Mesendoderm (in vitro differentiated cells): ENCODE measurements around the gene GRIP1.
A peak's percentile ranks its signal among the peaks of the same experiment; 100 is the strongest.

ENCODE experiments used
- DNase-seq: peaks from one replicate; pipeline ENCODE4 v3.0.0; 2013
- H2AK5ac ChIP-seq: 2 replicates; pipeline ENCODE4 v1.6.1; 2013; ENCODE audit warnings: low read length, inconsistent platforms
- H2BK120ac ChIP-seq: 2 replicates; pipeline ENCODE4 v1.6.1; 2013; ENCODE audit warnings: low read depth, mild to moderate bottlenecking, low read length, moderate library complexity, mixed read lengths
- H2BK15ac ChIP-seq: replicated peaks from 2 replicates; pipeline ENCODE4 v1.6.1; 2013; ENCODE audit warnings: low read depth, mild to moderate bottlenecking, moderate library complexity
- H2BK5ac ChIP-seq: 2 replicates; pipeline ENCODE4 v1.6.1; 2013; ENCODE audit warnings: low read length, inconsistent platforms
- H3K18ac ChIP-seq: 2 replicates; pipeline ENCODE4 v1.6.1; 2013; ENCODE audit warnings: mild to moderate bottlenecking, low read length, mixed read lengths
- H3K23ac ChIP-seq: one replicate; pipeline ENCODE4 v1.6.1; 2013; ENCODE audit warnings: low read length
- H3K27ac ChIP-seq: 2 replicates; pipeline ENCODE4 v1.5.1; 2013; ENCODE audit warnings: low read depth, mild to moderate bottlenecking, inconsistent platforms, low read length, moderate library complexity
- H3K27me3 ChIP-seq: 2 replicates; pipeline ENCODE4 v1.6.1; 2013; ENCODE audit warnings: low read length, control low read depth, mild to moderate bottlenecking, inconsistent platforms; ENCODE audit not compliant: insufficient read depth, poor library complexity
- H3K36me3 ChIP-seq: 2 replicates; pipeline ENCODE4 v1.6.1; 2013; ENCODE audit warnings: low read length, inconsistent platforms; ENCODE audit not compliant: control insufficient read depth, insufficient read depth
- H3K4ac ChIP-seq: one replicate; pipeline ENCODE4 v1.6.1; 2013; ENCODE audit warnings: low read depth, mild to moderate bottlenecking, low read length, moderate library complexity
- H3K4me1 ChIP-seq: 2 replicates; pipeline ENCODE4 v1.6.1; 2013; ENCODE audit warnings: low read depth, low read length, inconsistent platforms; ENCODE audit not compliant: control insufficient read depth
- H3K4me2 ChIP-seq: 2 replicates; pipeline ENCODE4 v1.6.1; 2013; ENCODE audit warnings: low read length
- H3K4me3 ChIP-seq: 2 replicates; pipeline ENCODE4 v1.5.1; 2013; ENCODE audit warnings: mild to moderate bottlenecking, low read length
- H3K56ac ChIP-seq: one replicate; pipeline ENCODE4 v1.6.1; 2013; ENCODE audit warnings: low read length
- H3K79me1 ChIP-seq: 2 replicates; pipeline ENCODE4 v1.6.1; 2013; ENCODE audit warnings: low read length, inconsistent platforms
- H3K79me2 ChIP-seq: 2 replicates; pipeline ENCODE4 v1.6.1; 2013; ENCODE audit warnings: mild to moderate bottlenecking, low read length; ENCODE audit not compliant: control insufficient read depth, insufficient read depth
- H3K9ac ChIP-seq: 2 replicates; pipeline ENCODE4 v1.6.1; 2013; ENCODE audit warnings: low read length, inconsistent platforms
- H4K5ac ChIP-seq: one replicate; pipeline ENCODE4 v1.6.1; 2013; ENCODE audit warnings: low read length
- H4K8ac ChIP-seq: one replicate; pipeline ENCODE4 v1.6.1; 2013; ENCODE audit warnings: low read depth, mild to moderate bottlenecking, control low read depth, low read length, moderate library complexity
- WGBS: extraction: QIAGEN DNeasy Blood & Tissue Kit; methylation state at CpG from one replicate; pipeline ENCODE4 v1.1.7; 2013; ENCODE audit warnings: low lambda C conversion rate, missing lambda C conversion rate; ENCODE audit not compliant: insufficient coverage; ENCODE audit errors: extremely low coverage; 5-methylcytosine and 5-hydroxymethylcytosine counted together

The GRIP1 gene

GRCh38 chr12:66337381-66338010 lies 341.4 kb downstream of the GRIP1 start:
- no peaks in the 10 kb centered on the region for H3K4me1 ChIP-seq
- no peak overlapping the region for H2BK5ac ChIP-seq
- H3K56ac ChIP-seq = no peak overlapping the region
- no CpG with 5 or more reads among the region's 2 CpGs for WGBS
- no peak overlapping the region for H2BK120ac ChIP-seq
- H3K4me2 ChIP-seq = no peak overlapping the region
- H3K18ac ChIP-seq = no peak overlapping the region
- no peak overlapping the region for H3K4me3 ChIP-seq
- H3K36me3 ChIP-seq = peaks cover 3% of the 10 kb centered on the region
- no peak overlapping the region for H3K27ac ChIP-seq
- DNase-seq = no peak
- H4K8ac ChIP-seq = no peak overlapping the region
- no peak overlapping the region for H4K5ac ChIP-seq
- no peaks in the 10 kb centered on the region for H3K79me1 ChIP-seq
- H2BK15ac ChIP-seq = no peak overlapping the region
- no peaks in the 10 kb centered on the region for H3K79me2 ChIP-seq
- H3K23ac ChIP-seq = no peak overlapping the region
- H2AK5ac ChIP-seq = no peak overlapping the region
- H3K4ac ChIP-seq = no peak overlapping the region
- no peak overlapping the region for H3K9ac ChIP-seq
- no peaks in the 10 kb centered on the region for H3K27me3 ChIP-seq

- Histone ChIP-seq H3K18ac (no peak overlapping the region), H4K8ac (no peak overlapping the region), H3K23ac (no peak overlapping the region), H3K79me1 (no peaks in the 10 kb centered on the region), H3K4me3 (no peak overlapping the region), H3K27me3 (no peaks in the 10 kb centered on the region), H4K5ac (no peak overlapping the region), H3K56ac (no peak overlapping the region), H2BK120ac (no peak overlapping the region), H3K4me1 (no peaks in the 10 kb centered on the region), H3K9ac (no peak overlapping the region), H2BK5ac (no peak overlapping the region), H3K4me2 (no peak overlapping the region), H3K27ac (no peak overlapping the region), H3K4ac (no peak overlapping the region), H2BK15ac (no peak overlapping the region), H2AK5ac (no peak overlapping the region), H3K79me2 (no peaks in the 10 kb centered on the region), H3K36me3 (no peaks in the 10 kb centered on the region)
- DNase-seq = no peak
- WGBS = no CpG with 5 or more reads among the region's 2 CpGs
These were observed 343.1 kb downstream of the GRIP1 start for GRCh38 chr12:66335746-66336145.

- Histone ChIP-seq H3K4me1 (no peaks in the 10 kb centered on the region), H3K56ac (no peak overlapping the region), H4K5ac (no peak overlapping the region), H3K4me2 (no peak overlapping the region), H2BK15ac (no peak overlapping the region), H3K4ac (no peak overlapping the region), H2AK5ac (no peak overlapping the region), H3K79me2 (no peaks in the 10 kb centered on the region), H3K18ac (no peak overlapping the region), H3K27ac (no peak overlapping the region), H2BK120ac (no peak overlapping the region), H3K23ac (no peak overlapping the region), H3K4me3 (no peak overlapping the region), H3K36me3 (no peaks in the 10 kb centered on the region), H3K27me3 (no peaks in the 10 kb centered on the region), H2BK5ac (no peak overlapping the region), H4K8ac (no peak overlapping the region), H3K79me1 (no peaks in the 10 kb centered on the region), H3K9ac (no peak overlapping the region)
- WGBS = no CpG with 5 or more reads among the region's 1 CpG
- peak; percentile 69 for DNase-seq
These were observed 347.1 kb downstream of the GRIP1 start for GRCh38 chr12:66331814-66332213.

GRCh38 chr12:66331016-66331415 lies 347.9 kb downstream of the GRIP1 start:
- Histone ChIP-seq H2BK15ac (no peak overlapping the region), H3K36me3 (no peaks in the 10 kb centered on the region), H4K8ac (no peak overlapping the region), H3K27me3 (no peaks in the 10 kb centered on the region), H3K4me3 (no peak overlapping the region), H3K4me2 (no peak overlapping the region), H3K79me1 (no peaks in the 10 kb centered on the region), H3K4ac (no peak overlapping the region), H2BK120ac (no peak overlapping the region), H3K23ac (no peak overlapping the region), H4K5ac (no peak overlapping the region), H3K79me2 (no peaks in the 10 kb centered on the region), H2BK5ac (no peak overlapping the region), H3K9ac (no peak overlapping the region), H3K27ac (no peak overlapping the region), H3K4me1 (no peaks in the 10 kb centered on the region), H3K56ac (no peak overlapping the region), H3K18ac (no peak overlapping the region), H2AK5ac (no peak overlapping the region)
- WGBS = no CpG with 5 or more reads among the region's 13 CpGs
- DNase-seq = no peak

- Histone ChIP-seq H3K4ac (no peak overlapping the region), H3K27ac (no peak overlapping the region), H3K9ac (no peak overlapping the region), H3K18ac (no peak overlapping the region), H3K4me3 (no peak overlapping the region), H3K79me2 (no peaks in the 10 kb centered on the region), H3K23ac (no peak overlapping the region), H3K79me1 (no peaks in the 10 kb centered on the region), H3K4me2 (no peak overlapping the region), H3K4me1 (no peaks in the 10 kb centered on the region), H2BK120ac (no peak overlapping the region), H2BK5ac (no peak overlapping the region), H3K27me3 (no peaks in the 10 kb centered on the region), H4K5ac (no peak overlapping the region), H3K56ac (no peak overlapping the region), H2BK15ac (no peak overlapping the region), H3K36me3 (no peaks in the 10 kb centered on the region), H2AK5ac (no peak overlapping the region), H4K8ac (no peak overlapping the region)
- no CpG with 5 or more reads among the region's 5 CpGs for WGBS
- no peak for DNase-seq
These were observed 348.9 kb downstream of the GRIP1 start for GRCh38 chr12:66329941-66330340.

- Histone ChIP-seq H3K56ac (no peak overlapping the region), H4K8ac (no peak overlapping the region), H2BK15ac (no peak overlapping the region), H2BK5ac (no peak overlapping the region), H4K5ac (no peak overlapping the region), H3K79me2 (no peaks in the 10 kb centered on the region), H2BK120ac (no peak overlapping the region), H3K4me3 (no peak overlapping the region), H3K4me1 (no peaks in the 10 kb centered on the region), H3K27ac (no peak overlapping the region), H2AK5ac (no peak overlapping the region), H3K4ac (no peak overlapping the region), H3K23ac (no peak overlapping the region), H3K36me3 (no peaks in the 10 kb centered on the region), H3K4me2 (no peak overlapping the region), H3K9ac (no peak overlapping the region), H3K79me1 (no peaks in the 10 kb centered on the region), H3K18ac (no peak overlapping the region), H3K27me3 (no peaks in the 10 kb centered on the region)
- no CpG with 5 or more reads among the region's 1 CpG for WGBS
- DNase-seq = no peak
These were observed 355.9 kb downstream of the GRIP1 start for GRCh38 chr12:66323017-66323416.
